Heart right ventricle (tissue), 16 donors: Measurements from ENCODE around the gene SRC. TPM values are rescaled to one million over a fixed set of nuclear protein-coding genes. Genes with fewer than 3 reads are reported as not detected.
A peak's percentile ranks its signal among the peaks of the same experiment; 100 is the strongest.

Source experiments
- ATAC-seq, 8 donors: fragments of 200-7000 bp; cut with Tn5 transposase; one replicate each; pipeline ENCODE4 v1.9.1; 2020; ENCODE audit warnings: mild to moderate bottlenecking in 8 of 8, moderate library complexity in 8 of 8, moderate number of reproducible peaks in 1 of 8
- DNase-seq, 2 donors: peaks; one replicate each; pipeline ENCODE4 v3.0.0-alpha.2; 2020
- H3K27ac ChIP-seq, 10 donors: fragments of 200-600 bp; sonication (generic) in 2 of 10; one replicate each; pipeline versions ENCODE4 v1.5.0 to v1.8.0; 2020 to 2022; ENCODE audit warnings: mild to moderate bottlenecking in 3 of 10
- H3K27me3 ChIP-seq, 7 donors: fragments of 200-600 bp; one replicate each; pipeline ENCODE4 v1.8.0; 2021 to 2022; ENCODE audit warnings: mild to moderate bottlenecking in 2 of 7
- H3K36me3 ChIP-seq, 9 donors: fragments of 200-600 bp; sonication (generic) in 1 of 9; one replicate each; pipeline versions ENCODE4 v1.5.0 to v1.8.0; 2020 to 2022; ENCODE audit warnings: mild to moderate bottlenecking in 2 of 9
- H3K4me1 ChIP-seq, 9 donors: fragments of 200-600 bp; sonication (generic) in 1 of 9; one replicate each; pipeline versions ENCODE4 v1.5.0 to v1.8.0; 2020 to 2022; ENCODE audit warnings: mild to moderate bottlenecking in 4 of 9
- H3K4me3 ChIP-seq, 10 donors: fragments of 200-600 bp; sonication (generic) in 2 of 10; one replicate each; pipeline versions ENCODE4 v1.5.0 to v1.8.0; 2020 to 2022; ENCODE audit warnings: mild to moderate bottlenecking in 7 of 10, moderate library complexity in 2 of 10
- H3K9me3 ChIP-seq, 11 donors: fragments of 200-600 bp in 10 of 11; sonication (generic) in 2 of 11; one replicate each; pipeline versions ENCODE4 v1.5.0 to v1.8.0; 2013 to 2022; ENCODE audit warnings: mild to moderate bottlenecking in 2 of 11, control low read depth in 1 of 11, moderate library complexity in 1 of 11
- WGBS, 2 donors: extraction: QIAGEN DNeasy Blood & Tissue Kit; methylation state at CpG; one replicate each; pipeline ENCODE4 v1.1.7; 2013; ENCODE audit warnings: inconsistent platforms in 1 of 2; 5-methylcytosine and 5-hydroxymethylcytosine counted together
- intact Hi-C, 10 donors: fragments of 100-400 bp; cut with DNase I; formaldehyde crosslinking; loops; one replicate each; pipeline versions ENCODE4 v1.11.1 to v1.14.2; 2022
- polyA plus RNA-seq, 2 donors: library from polyadenylated mRNA; stranded (reverse); fragments of 200-250 nt; gene quantifications; one replicate each; pipeline ENCODE4 v1.2.3, GENCODE V29; 2013
- total RNA-seq, 10 donors: library from RNA; stranded (reverse); fragmentation: NEBNext Ultra II Directional in 3 of 10; extraction: Animal tissue kit (Norgen Biotek cat#: 25700) in 3 of 10; gene quantifications; one replicate each; pipeline versions ENCODE4 v1.2.1 to v1.2.4, GENCODE V29; 2021 to 2023
- TF ChIP-seq, protein P1 (sequence below), 9 donors: fragments of 200-600 bp; sonication (generic) in 2 of 9; IDR thresholded peaks; one replicate each; pipeline versions ENCODE4 v1.5.0 to v1.8.0; 2021 to 2022; ENCODE audit warnings: antibody characterized with exemption in 9 of 9, mild to moderate bottlenecking in 5 of 9, moderate library complexity in 1 of 9
- donor health status: Arrhythmogenic right ventricular cardiomyopathy.
- donor health status: ischemic (EF 13 %, LVEDD 7.1; RV severe dilation, severe dysfunction).
- donor health status: healthy with polysubstance abuse.
- donor health status: DM: no; HTN: yes; CAD: no.
- donor health status: DM: no; HTN: no; CAD: no.
- donor health status: ischemic (EF 25% LVEDD 6.9; RV normal size, moderate dysfunction).
- donor health status: ischemic (EF 25% LVEDD 5.7; RV mildly dilated, moderate dysfunction).
- donor health status: healthy.
- donor health status: DM: yes; HTN: yes; CAD: no.
- donor health status: Ischemic cardiomyopathy.
- donor health status: ischemic (EF 35%, LVEDD 5.7; RV mildly dilated, moderate dysfunction).
- donor health status: nonischemic (EF 11% LVEDD 7.7; RV severe dilation, severe dysfunction).
- donor health status: DM: yes; HTN: yes; CAD: no.
- donor health status: PGD.
- donor health status: ischemic (EF 29% LVEDD 5.4; RV normal size, mild dysfunction).
- donor health status: nonischemic (EF 23%, LVEDD 6.1; RV moderate dilation, normal function).

SRC gene
- total and polyA plus RNA-seq, 12 donors: 1.9 to 10.8 (median 4.2) TPM

GRCh38 chr20:37310951-37311350 is 35.0 kb upstream of the SRC start:
- Histone ChIP-seq H3K27me3 (no peaks in the 10 kb centered on the region), H3K27ac (no peak overlapping the region), H3K4me1 (peaks cover 0 to 67% (median 32%) of the 10 kb centered on the region in 9 donors), H3K36me3 (peaks cover 0 to 59% (median 4%) of the 10 kb centered on the region in 9 donors), H3K4me3 (no peak overlapping the region), H3K9me3 (no peaks in the 10 kb centered on the region)
- 92 to 94% methylated on average over 11 of the region's 11 CpGs for WGBS, 2 donors
- ATAC-seq (no peak), DNase-seq (no peak)
- TF ChIP-seq, protein P1, sequence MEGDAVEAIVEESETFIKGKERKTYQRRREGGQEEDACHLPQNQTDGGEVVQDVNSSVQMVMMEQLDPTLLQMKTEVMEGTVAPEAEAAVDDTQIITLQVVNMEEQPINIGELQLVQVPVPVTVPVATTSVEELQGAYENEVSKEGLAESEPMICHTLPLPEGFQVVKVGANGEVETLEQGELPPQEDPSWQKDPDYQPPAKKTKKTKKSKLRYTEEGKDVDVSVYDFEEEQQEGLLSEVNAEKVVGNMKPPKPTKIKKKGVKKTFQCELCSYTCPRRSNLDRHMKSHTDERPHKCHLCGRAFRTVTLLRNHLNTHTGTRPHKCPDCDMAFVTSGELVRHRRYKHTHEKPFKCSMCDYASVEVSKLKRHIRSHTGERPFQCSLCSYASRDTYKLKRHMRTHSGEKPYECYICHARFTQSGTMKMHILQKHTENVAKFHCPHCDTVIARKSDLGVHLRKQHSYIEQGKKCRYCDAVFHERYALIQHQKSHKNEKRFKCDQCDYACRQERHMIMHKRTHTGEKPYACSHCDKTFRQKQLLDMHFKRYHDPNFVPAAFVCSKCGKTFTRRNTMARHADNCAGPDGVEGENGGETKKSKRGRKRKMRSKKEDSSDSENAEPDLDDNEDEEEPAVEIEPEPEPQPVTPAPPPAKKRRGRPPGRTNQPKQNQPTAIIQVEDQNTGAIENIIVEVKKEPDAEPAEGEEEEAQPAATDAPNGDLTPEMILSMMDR (IDR thresholded peaks at IDR 0.05): no peak
- intact Hi-C loops: no loop called here

DNA sequence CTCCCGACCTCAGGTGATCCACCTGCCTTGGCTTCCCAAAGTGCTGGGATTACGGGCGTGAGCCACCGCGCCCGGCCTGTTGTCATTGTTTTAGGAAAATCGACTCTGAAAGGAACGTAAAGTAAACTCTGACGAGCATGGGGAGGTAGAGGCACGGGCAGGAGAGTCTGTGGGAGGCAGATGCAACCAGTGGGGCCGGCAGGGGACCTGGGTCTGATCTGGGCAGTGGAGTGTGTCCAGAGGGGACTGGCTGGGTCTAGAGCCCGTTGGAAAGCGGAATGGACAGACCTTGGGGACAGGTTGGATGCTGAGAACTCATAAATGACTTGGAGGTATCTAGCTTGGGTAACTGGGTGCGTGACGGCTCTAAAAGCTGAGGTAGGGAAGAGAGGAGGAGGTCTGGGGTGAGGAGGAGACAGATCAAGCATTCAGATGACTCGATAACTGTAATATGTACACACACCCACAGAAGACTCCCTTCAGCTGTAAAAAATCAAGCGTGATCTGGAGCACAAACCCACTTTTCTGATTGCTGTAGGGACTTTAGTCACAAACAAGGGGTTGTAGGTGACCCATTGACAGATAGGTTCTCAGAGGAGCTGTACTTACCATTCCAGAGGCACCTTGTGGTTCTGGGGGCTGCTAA is 34.1 kb upstream of the SRC start:
- ATAC-seq: no peak
- H3K27me3 ChIP-seq: no peaks in the 10 kb centered on the region
- no peak overlapping the region for H3K27ac ChIP-seq
- intact Hi-C loops: no loop called here
- DNase-seq: no peak
- 94 to 95% methylated on average over 17 of the region's 17 CpGs for WGBS, 2 donors
- TF ChIP-seq, protein P1 (IDR thresholded peaks at IDR 0.05): no peak
- no peak overlapping the region for H3K4me3 ChIP-seq
- H3K36me3 ChIP-seq: peaks cover 0 to 61% (median 4%) of the 10 kb centered on the region in 9 donors
- no peaks in the 10 kb centered on the region for H3K9me3 ChIP-seq
- peaks cover 0 to 61% (median 32%) of the 10 kb centered on the region in 9 donors for H3K4me1 ChIP-seq

GRCh38 chr20:37313546-37314091 is 32.3 kb upstream of the SRC start:
- Histone ChIP-seq H3K36me3 (peaks cover 0 to 68% (median 2%) of the 10 kb centered on the region in 9 donors), H3K27me3 (no peaks in the 10 kb centered on the region), H3K27ac (peak overlapping the region in 6 of 10 donors; percentile 73 to 90 (median 86)), H3K9me3 (no peaks in the 10 kb centered on the region), H3K4me3 (no peak overlapping the region), H3K4me1 (peaks cover 0 to 52% (median 28%) of the 10 kb centered on the region in 9 donors)
- DNase-seq: no peak
- ATAC-seq: no peak
- 92 to 94% methylated on average over 8 of the region's 8 CpGs for WGBS, 2 donors
- intact Hi-C loops: no loop called here
- TF ChIP-seq, protein P1 (IDR thresholded peaks at IDR 0.05): no peak

DNA sequence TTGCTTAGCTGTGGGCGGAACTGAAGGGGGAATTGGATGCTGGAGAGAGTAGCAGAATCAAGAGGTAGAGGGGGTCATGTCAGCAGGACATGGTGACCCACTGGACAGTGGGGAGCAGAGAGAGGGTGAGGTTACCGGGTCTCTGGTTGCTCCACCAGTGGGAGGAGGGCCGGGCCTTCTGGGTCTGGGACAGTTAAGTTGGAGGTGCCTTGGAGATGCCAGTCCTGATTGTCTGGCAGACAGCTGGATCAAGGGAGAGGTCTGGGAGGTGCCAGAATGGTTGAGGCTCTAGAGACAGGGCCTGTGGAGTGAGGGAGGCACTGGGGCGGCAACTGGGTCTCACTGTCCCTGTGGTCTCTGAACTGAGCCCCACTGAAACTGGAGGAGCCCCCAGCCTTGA is 31.8 kb upstream of the SRC start:
- Histone ChIP-seq H3K4me1 (peaks cover 0 to 51% (median 28%) of the 10 kb centered on the region in 9 donors), H3K4me3 (no peak overlapping the region), H3K27ac (peak overlapping the region; percentile 73 to 91 (median 85)), H3K36me3 (peaks cover 0 to 64% (median 0%) of the 10 kb centered on the region in 9 donors), H3K27me3 (no peaks in the 10 kb centered on the region), H3K9me3 (no peaks in the 10 kb centered on the region)
- ATAC-seq (no peak), DNase-seq (no peak)
- TF ChIP-seq, protein P1 (IDR thresholded peaks at IDR 0.05): no peak
- intact Hi-C loops: no loop called here
- 89 to 92% methylated on average over 4 of the region's 4 CpGs for WGBS, 2 donors
